ENCODE measurements around the gene DYDC1. TPM values are rescaled to one million over a fixed set of nuclear protein-coding genes. Genes with fewer than 3 reads are reported as not detected.
A peak's percentile ranks its signal among the peaks of the same experiment; 100 is the strongest.
"Not testable (repeated sequence)": the region's sequence is repeated elsewhere in the genome, so short reads cannot be mapped to it uniquely, and the experiment has no call there.

DYDC1 gene
- total RNA-seq, 1 donor from 2014 or later: not detected

DNA sequence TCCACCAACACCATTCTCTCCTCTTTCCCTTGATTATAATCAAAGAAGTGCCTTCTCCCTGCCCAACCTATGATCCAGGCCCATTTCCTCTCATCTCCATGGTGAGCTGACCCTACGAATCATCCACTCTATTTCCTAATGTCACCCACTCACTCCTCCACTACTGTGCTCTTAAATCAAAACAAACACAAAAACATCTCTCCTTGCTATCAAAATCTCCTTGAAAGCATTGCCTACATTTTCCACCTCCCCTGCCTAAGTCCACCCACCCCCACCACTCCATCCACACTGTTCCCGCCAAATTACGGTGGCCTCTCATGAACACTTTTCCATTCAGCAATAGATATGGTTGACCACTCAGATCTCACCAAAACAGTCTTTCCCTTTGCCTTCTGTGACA is 5.3 kb downstream of the DYDC1 start:
- ATAC-seq (no peak), DNase-seq (no peak)
- intact Hi-C loops (cut with micrococcal nuclease): no loop called here

DNA sequence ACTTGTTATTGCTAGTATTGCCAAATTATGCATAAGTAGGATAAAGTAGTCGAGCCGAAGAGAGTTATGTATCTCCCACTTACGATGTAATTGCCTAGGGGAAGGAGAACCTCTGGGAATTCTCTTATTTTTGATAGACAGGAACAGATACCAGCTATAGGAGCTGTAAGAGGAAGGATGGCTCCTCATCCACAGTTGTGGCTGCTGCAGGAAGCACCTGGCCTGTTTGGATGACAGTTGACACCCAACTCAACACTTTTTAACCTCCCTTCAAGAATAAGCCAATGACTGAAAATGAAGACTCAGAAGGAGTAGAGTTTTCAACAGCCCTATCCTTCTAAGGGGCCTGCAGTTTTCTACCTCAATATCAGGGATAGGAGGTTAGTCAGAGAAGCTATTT is 6.3 kb downstream of the DYDC1 start:
- ATAC-seq (no peak), DNase-seq (no peak)
- intact Hi-C loops (cut with micrococcal nuclease): no loop called here

DNA sequence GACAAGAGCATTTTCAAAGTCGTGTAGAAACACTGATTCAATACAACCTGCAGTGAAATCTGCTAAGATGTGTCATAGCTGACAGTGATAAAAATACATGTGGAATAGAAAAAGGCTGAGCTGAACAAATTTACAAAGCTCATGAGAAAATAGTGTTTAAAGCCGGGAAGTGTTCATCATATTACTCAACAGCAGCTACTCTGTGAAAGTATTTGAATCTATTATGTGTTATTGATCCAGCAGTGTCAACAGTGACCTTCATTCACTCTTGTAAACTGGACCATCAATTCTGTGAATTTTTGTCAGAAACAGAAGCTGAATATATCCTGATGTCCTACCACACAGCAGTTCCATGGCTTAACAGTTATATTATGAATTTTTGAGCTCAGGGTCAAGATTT is 11.6 kb downstream of the DYDC1 start:
- ATAC-seq (no peak), DNase-seq (no peak)
- intact Hi-C loops (cut with micrococcal nuclease): no loop called here

DNA sequence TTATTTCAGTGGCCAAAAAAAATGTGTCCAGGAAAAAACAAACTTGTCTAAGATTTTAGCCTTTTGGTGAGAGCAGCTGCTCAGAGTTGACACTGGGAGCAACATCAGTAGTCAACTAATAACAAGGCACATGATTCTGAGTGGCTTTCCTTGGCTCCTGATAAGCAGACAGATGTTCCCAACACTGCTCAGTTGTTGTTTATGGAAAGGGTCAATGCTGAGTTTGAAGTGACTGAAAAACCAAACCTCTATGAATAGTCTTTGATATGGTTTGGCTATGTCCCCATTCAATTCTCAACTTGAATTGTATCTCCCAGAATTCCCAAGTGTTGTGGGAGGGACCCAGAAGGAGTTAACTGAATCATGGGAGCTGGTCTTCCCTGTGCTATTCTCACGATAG is 12.3 kb downstream of the DYDC1 start:
- intact Hi-C loops (cut with micrococcal nuclease): no loop called here
- DNase-seq (no peak), ATAC-seq (peak; percentile 22)

DNA sequence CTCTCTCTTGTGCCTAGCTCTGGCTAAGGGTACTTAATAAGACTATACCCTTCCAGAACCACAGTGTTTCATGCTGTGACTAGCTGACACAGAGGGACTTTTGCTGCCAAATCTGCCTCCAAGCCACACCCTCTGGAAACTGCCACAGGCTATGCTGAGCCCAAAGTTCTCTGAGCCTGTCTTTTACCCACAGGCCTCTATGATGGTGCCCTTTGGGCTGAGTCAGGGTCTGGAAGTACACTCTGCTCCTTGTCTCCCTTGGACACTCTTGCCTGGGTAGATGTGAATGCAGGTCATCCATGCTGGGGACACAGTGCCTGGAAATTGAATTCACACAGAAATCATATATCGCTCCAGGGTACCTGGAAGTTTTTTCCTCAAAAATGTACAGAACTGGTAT is 22.6 kb downstream of the DYDC1 start:
- intact Hi-C loops (cut with micrococcal nuclease): no loop called here
- DNase-seq (no peak), ATAC-seq (no peak)

DNA sequence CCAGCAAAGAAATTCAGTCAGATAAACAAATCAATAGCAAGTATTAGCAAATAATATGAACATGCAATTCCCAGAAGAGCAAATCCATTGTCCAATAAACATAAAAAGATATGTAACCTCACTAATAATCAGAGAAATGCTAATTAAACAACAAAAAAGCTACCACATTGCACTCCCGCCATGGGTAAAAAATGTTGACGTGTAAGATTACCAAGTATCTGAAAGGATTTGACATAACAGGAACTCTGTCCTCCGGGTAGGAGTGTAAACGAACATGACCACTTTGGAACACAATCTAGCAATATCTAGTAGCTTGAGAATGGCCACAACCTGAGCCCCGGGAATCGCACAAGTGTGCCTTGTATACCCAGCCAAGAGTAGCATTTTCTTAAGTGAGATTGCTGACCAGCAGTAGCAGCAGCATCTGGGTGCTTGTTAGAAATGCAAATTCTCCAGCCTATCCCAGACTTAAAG is 31.6 kb downstream of the DYDC1 start:
- no peak for ATAC-seq
- no peak for DNase-seq
- intact Hi-C loops (cut with micrococcal nuclease): no loop called here

DNA sequence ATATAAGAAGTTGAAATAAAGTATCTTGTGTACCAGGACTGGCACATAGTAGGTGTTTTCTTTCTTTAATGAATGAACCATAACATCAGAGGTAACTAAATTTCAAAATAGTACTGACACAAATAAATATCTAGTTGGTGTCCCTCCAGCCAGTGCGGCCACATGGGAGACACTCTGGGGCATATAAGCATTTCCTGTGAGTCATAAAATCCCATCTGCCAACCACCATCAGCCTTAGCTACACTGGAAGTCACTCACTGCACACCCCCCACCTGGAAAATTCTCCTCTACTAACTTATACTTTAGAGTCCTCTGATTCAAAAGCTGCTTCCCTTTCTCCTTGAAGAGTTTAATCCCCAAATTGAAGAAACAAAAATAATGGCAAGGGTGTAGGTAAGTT is 32.5 kb downstream of the DYDC1 start:
- ATAC-seq (no peak), DNase-seq (no peak)
- intact Hi-C loops (cut with micrococcal nuclease): no loop called here

DNA sequence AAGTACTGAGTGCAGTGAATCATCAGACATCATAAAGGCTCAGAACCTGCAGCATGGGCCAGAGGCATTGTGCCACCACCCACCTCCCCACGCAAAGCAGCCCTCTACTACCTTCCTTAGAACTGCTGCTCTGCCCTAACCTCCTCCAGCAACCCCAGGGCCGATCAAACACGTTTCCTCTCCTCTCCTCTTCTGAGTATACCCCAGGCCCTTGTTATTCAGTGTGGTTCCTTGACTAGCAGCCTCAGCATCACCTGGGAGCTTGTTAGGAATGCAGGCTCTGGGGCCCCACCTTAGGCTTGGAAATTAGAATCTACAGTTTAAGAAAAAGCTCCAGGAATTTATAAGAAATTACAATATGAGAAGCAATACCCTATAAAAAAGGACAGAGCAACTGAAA is 33.2 kb downstream of the DYDC1 start:
- ATAC-seq (no peak), DNase-seq (no peak)
- intact Hi-C loops (cut with micrococcal nuclease): no loop called here

DNA sequence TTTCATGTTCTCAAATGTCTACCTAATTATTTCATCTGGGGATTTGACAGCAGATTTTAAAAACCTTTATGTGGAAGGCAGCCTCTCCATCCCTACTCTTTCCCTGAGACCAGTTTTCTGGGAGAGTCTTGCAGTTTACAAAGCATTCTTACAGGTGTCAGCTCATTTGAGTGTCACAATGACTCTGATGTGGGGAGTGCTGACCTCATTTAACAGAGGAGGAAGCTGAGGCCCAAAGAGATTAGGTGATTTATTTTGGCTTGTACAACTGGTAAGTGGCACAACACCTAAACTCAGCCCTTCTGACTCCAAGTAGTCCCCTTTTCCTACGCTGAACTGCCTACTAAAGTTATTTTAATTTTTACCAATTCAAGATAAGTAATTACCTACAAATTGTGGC is 33.8 kb downstream of the DYDC1 start:
- DNase-seq (no peak), ATAC-seq (no peak)
- intact Hi-C loops (cut with micrococcal nuclease): no loop called here

DNA sequence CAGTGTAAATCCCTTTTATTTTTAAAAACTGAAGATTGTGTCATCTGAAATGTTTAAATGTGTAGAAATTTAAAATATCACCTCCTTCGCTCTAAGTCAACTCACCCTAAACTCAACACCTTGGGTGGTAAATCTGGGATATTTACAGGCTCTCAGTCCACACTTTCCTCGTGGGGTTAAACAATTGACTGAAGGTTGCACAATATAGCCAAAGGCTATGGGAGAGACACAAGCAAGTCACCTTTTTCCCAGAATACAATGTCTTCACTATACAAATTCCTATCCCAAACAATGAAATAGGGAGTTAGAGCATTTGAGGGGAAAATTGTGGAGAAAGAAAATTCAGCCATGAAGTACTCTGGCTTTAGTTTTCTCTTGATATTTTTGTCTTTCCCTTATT is 34.4 kb downstream of the DYDC1 start:
- no peak for DNase-seq
- intact Hi-C loops (cut with micrococcal nuclease): no loop called here
- no peak for ATAC-seq

DNA sequence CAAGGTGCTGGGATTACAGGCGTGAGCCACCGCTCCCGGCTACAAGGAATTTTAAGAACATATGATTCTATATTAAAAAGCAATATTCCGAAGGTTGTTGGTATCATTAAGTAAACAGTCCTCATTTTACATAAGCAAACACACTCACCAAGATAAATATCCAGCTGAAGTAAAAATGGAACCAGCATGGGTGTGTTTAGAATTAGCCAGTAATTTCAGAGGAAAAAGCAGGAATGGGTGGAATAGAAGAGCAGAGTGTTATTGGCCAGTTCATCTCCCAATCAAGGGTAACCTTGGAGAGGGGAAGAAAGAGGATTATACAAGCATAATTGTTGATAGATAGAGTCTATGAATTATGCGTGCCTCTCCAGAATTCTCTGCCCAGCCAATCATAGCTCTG is 35.4 kb downstream of the DYDC1 start:
- no peak for ATAC-seq
- no peak for DNase-seq
- intact Hi-C loops (cut with micrococcal nuclease): no loop called here

DNA sequence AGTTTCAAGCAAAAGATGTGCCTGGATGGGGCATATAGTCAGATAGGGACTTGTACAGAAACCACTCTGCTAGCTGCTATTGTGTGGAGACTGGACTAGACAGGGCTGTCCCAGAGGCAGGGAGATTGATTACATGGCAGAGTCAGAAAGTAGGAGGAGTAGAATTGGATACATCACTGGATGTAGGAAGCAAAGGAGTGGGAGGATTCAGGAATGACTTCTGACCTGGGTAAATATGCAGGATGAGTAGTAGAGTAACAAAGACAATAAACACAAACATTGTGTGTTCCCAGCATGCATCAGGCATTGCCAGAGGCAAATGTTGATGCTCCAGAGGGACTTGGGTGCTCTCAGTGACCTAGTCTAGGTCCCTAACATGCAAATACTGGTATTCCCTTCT is 36.2 kb downstream of the DYDC1 start:
- DNase-seq: no peak
- intact Hi-C loops (cut with micrococcal nuclease): no loop called here
- ATAC-seq: no peak

DNA sequence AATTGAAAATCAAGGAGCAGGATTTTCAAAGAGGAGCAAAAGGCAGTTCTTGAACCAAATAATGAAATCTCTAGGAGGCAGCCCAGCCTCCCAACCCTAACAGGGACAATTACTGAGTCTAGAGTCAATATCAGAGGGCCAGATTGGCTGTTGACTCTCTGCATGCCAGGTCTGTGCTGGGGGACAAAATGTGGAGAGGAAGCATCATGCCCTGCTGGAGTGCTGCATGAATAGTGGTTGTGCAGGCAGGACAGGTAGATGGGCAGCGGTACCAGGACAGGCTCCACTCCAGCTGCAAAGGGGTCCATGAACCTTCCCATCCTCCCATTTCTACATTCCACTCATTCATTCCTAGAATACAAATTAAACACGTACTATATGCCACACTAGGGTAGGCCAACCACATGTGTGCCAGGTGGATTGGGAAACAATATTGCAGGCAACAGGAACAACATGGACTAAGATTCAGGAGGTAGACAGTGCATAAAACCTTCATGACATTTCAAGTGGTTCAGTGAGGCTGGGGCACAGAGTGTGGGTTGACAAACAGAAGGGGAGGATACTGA is 36.7 kb downstream of the DYDC1 start:
- intact Hi-C loops (cut with micrococcal nuclease): no loop called here
- no peak for DNase-seq
- no peak for ATAC-seq

DNA sequence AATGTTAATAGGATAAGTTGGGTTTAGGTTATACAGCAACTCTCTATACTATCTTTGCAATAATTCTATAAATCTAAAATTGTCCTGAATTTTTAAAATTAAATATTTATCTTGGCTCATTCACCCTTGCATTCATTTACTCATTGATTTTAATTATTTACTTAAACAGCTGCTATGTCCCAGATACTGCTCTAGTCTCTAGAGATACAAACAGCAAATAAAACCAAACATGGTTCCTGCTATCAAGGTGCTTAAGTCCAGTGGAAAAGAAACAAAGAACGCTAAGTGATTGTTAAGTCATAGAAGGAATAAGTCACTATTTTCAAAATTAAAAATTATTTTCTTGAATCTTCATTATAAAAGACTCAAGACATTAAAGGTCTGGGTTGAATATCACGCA is 37.2 kb downstream of the DYDC1 start:
- DNase-seq (no peak), ATAC-seq (no peak)
- intact Hi-C loops (cut with micrococcal nuclease): no loop called here

DNA sequence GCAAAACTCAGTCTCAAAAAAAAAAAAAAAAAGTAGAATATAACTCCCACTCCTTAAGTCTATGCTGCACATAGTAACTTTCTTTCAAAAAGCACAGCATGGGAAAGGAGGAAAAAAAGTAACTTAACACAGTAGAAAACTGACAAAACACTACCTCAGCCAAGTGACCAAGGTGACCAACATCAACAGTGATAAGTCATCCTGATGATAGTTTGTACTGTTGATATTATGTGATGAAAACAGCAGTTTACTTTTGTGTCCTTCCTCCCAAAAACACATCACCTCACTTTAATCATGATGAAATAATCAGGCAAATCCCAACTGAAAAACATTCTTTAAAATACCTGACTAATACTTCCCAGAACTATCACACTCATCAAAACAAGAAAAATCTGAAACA is 37.8 kb downstream of the DYDC1 start:
- intact Hi-C loops (cut with micrococcal nuclease): no loop called here

DNA sequence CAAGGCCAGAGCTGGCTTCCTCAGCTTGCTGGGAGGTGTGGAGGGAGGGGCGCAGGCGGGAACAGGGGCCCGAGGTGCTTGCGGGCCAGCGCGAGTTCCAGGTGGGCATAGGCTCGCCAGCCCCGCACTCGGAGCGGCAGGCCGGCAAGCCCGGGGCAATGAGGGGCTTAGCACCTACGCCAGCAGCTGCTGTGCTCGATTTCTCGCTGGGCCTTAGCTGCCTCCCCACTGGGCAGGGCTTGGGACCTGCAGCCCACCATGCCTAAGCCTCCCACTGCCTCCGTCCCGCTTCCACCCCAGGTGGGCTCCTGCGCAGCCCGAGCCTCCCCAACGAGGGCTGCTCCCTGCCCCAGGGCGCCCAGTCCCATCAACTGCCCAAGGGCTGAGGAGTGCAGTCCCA is 41.2 kb downstream of the DYDC1 start:
- DNase-seq: no peak
- intact Hi-C loops (cut with micrococcal nuclease): no loop called here
- no peak for ATAC-seq

More for the DNA sequence above, 37.8 kb downstream of the DYDC1 start:
- ATAC-seq (no peak), DNase-seq (no peak)

DNA sequence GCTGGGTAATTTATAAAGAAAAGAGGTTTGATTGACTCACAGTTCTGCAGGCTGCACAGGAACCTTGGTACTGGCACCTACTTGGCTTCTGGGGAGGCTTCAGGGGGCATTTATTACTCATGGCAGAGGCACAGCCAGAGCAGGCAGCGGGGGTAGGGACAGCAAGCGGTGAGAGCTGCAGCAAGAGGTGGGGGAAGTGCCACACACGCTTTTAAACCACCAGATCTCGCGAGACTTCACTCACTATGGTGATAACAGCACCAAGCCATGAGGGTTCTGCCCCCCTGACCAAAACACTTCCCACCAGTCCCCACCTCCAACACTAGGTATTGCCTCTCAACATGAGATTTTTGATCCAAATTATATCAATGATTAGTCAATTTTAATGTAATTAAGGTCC is 43.0 kb downstream of the DYDC1 start:
- DNase-seq (no peak), ATAC-seq (no peak)
- intact Hi-C loops (cut with micrococcal nuclease): no loop called here

DNA sequence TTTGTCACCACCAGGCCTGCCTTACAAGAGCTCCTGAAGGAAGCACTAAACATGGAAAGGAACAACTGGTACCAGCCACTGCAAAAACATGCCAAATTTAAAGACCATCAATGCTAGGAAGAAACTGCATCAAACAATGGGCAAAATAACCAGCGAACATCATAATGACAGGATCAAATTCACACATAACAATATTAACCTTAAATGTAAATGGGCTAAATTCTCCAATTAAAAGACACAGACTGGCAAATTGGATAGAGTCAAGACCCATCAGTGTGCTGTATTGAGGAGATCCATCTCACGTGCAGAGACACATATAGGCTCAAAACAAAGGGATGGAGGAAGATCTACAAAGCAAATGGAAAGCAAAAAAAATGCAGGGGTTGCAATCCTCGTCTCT is 50.6 kb downstream of the DYDC1 start:
- DNase-seq; ATAC-seq; intact Hi-C loops (cut with micrococcal nuclease): not testable (repeated sequence)

DNA sequence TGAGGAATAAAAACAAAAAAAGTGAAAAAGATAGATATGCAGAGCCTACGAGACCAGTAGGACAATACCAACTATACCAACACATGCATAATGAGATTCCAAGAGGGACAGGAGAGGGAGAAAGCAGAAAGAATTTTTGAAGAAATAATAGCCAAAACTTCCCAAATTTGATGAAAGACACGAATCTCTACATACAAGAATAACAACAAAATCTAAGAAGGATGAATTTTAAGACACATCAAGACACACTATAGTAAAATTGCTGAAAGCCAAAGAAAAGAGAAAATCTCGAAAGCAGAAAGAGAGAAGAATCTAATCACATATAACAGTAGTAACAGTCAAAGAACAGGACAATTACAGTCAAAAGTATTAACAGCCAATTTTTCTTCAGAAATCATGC is 59.6 kb downstream of the DYDC1 start:
- no peak for ATAC-seq
- intact Hi-C loops (cut with micrococcal nuclease): no loop called here
- DNase-seq: no peak

DNA sequence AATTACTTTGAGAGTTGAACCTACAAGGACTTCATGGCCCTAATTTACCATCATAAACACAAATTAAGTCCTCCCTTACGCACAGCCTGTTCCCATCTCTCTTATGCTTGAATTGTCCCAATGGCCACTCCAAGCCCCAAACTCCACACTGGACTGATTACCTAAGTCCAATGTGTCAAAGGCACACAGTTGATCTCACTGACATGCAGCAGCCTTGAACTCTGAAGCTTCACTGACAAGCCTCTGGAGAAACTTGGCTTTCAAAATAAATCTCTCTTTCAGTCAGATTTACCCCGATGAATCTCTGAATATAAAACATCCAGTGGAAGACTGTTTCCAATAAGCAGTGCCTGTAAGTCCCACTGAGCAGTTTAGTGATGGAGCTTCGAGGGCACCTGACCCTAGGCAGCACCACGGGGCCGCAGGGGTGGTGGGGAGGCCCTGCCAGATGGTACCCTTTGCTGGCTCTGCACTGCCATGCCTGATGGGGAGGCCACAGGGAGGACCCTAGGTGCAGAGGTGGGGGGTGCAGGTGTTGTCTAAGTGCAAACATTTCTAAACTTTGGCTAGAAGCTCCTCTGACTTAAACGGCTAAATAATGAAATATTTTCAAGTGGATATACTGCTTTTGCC is 63.8 kb downstream of the DYDC1 start:
- ATAC-seq: no peak

DNA sequence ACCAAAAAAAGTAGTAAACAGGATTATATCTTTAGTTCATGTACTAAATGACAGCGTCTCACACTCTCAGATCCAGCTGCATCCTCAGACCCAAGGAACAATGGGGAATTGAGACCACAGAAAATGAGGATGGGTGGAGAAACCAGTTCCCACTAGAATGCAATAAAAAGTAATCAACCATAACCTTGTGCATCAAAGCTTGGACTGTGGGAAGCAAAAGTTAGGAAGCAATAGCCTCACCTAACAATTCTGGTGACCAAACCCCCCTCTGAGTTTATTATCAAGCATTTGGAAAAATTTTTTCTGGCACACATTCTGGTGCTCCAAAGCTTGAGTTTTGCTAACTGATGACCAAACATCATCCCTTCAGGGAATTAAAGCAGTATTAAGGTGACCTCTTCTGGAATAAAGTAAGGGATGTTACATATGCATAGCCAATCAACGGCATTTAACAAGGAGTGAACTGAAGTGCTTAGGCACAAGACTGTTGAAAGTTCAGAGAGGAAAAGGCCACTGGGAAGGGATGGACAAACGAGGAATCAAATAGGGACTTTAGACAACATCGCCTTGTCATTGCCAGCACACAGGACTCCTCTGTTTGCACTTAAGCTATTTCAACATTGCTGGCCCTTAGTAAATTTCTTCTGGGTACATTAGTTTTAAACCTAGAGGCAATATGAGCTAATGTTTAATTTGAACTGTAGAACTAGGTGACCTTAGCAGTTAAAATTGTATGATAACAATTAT is 65.9 kb downstream of the DYDC1 start:
- intact Hi-C loops (cut with micrococcal nuclease): no loop called here
- DNase-seq (no peak), ATAC-seq (no peak)

More for the DNA sequence above, 63.8 kb downstream of the DYDC1 start:
- intact Hi-C loops (cut with micrococcal nuclease): no loop called here
- no peak for DNase-seq

All from left ventricle myocardium superior (tissue), 1 donor.